H1 (cell line): Measurements from ENCODE around the gene TARS2. TPM values are rescaled to one million over a fixed set of nuclear protein-coding genes. Genes with fewer than 3 reads are reported as not detected.

Experiments used
- CTCF ChIA-PET: fragments of 300-600 bp; sonication (Branson Sonifier 250); formaldehyde crosslinking; loops from one replicate; lab custom pipeline; 2021; ENCODE audit not compliant: partially characterized antibody; lab: Charles Lee
- POLR2A ChIA-PET: fragments of 300-600 bp; sonication (Branson Sonifier 250); formaldehyde crosslinking; loops from one replicate; lab custom pipeline; 2021; ENCODE audit warnings: inconsistent platforms; ENCODE audit not compliant: partially characterized antibody; lab: Charles Lee
- DNase-seq, 2 experiments: peaks; one replicate each; pipeline versions ENCODE4 v3.0.0 to v3.0.0-alpha.2; 2010 to 2022; ENCODE audit warnings: low spot score in 2 of 2, low read depth in 1 of 2, mixed read lengths in 1 of 2
- FAIRE-seq: peaks from 2 replicates; lab custom pipeline; 2011; peaks lifted over from hg19 to GRCh38; lab: Jason Lieb, UNC
- H2AFZ ChIP-seq: 2 replicates; pipeline ENCODE4 v1.8.1; 2012; ENCODE audit warnings: low read length, inconsistent platforms
- H2AK5ac ChIP-seq: 2 replicates; pipeline ENCODE4 v1.6.1; 2013; ENCODE audit warnings: low read depth, low read length
- H2BK120ac ChIP-seq: replicated peaks from 2 replicates; pipeline ENCODE3; 2013; ENCODE audit warnings: low read depth, low read length, inconsistent platforms
- H2BK12ac ChIP-seq: 2 replicates; pipeline ENCODE4 v1.6.1; 2013; ENCODE audit warnings: low read depth, low read length
- H2BK15ac ChIP-seq: 2 replicates; pipeline ENCODE4 v1.6.1; 2013; ENCODE audit warnings: low read length
- H2BK20ac ChIP-seq: 2 replicates; pipeline ENCODE4 v1.6.1; 2013; ENCODE audit warnings: low read length
- H2BK5ac ChIP-seq: 2 replicates; pipeline ENCODE4 v1.6.1; 2013; ENCODE audit warnings: low read depth, low read length
- H3K14ac ChIP-seq: 2 replicates; pipeline ENCODE4 v1.6.1; 2013; ENCODE audit warnings: inconsistent platforms; ENCODE audit not compliant: insufficient read length
- H3K18ac ChIP-seq: 2 replicates; pipeline ENCODE4 v1.6.1; 2013; ENCODE audit warnings: low read length; ENCODE audit errors: extremely low read depth
- H3K23ac ChIP-seq: 2 replicates; pipeline ENCODE4 v1.6.1; 2013; ENCODE audit warnings: inconsistent platforms; ENCODE audit not compliant: insufficient read length
- H3K23me2 ChIP-seq: 2 replicates; pipeline ENCODE4 v1.6.1; 2013; ENCODE audit warnings: low read depth, low read length
- H3K27ac ChIP-seq: 2 replicates; pipeline ENCODE4 v1.6.1; 2011; ENCODE audit warnings: low read depth, low read length, inconsistent platforms
- H3K27me3 ChIP-seq, 4 experiments: replicated peaks in 1 of 4; 1 replicate in 1 of 4; 2 replicates in 3 of 4; pipeline versions ENCODE4 v1.6.1 to v1.8.1; 2011 to 2013; ENCODE audit warnings: low read length in 3 of 4, mild to moderate bottlenecking in 3 of 4, inconsistent platforms in 2 of 4, mixed read lengths in 2 of 4, moderate library complexity in 1 of 4; ENCODE audit not compliant: control insufficient read depth in 3 of 4, insufficient read depth in 3 of 4; ENCODE audit errors: extremely low read depth in 1 of 4
- H3K36me3 ChIP-seq, 4 experiments: 2 replicates each; pipeline versions ENCODE4 v1.6.1 to v1.8.1; 2011 to 2013; ENCODE audit warnings: mild to moderate bottlenecking in 4 of 4, low read length in 3 of 4, moderate library complexity in 2 of 4, control low read depth in 1 of 4, inconsistent platforms in 1 of 4; ENCODE audit not compliant: insufficient read depth in 4 of 4, control insufficient read depth in 2 of 4
- H3K4ac ChIP-seq: replicated peaks from 2 replicates; pipeline ENCODE3; 2013; ENCODE audit warnings: low read length, low read depth, mixed read lengths, inconsistent platforms; ENCODE audit not compliant: insufficient read length
- H3K4me1 ChIP-seq, 4 experiments: replicated peaks in 1 of 4; 1 replicate in 1 of 4; 2 replicates in 3 of 4; pipeline versions ENCODE4 v1.6.1 to v1.8.1; 2011 to 2013; ENCODE audit warnings: low read length in 3 of 4, inconsistent platforms in 2 of 4, mixed read lengths in 1 of 4; ENCODE audit not compliant: insufficient read depth in 4 of 4, control insufficient read depth in 3 of 4
- H3K4me2 ChIP-seq, 2 experiments: 2 replicates each; pipeline versions ENCODE4 v1.6.1 to v1.8.1; 2011 to 2013; ENCODE audit warnings: low read depth in 2 of 2, low read length in 2 of 2, control low read depth in 1 of 2, inconsistent platforms in 1 of 2, mild to moderate bottlenecking in 1 of 2; ENCODE audit not compliant: insufficient read depth in 1 of 2
- H3K4me3 ChIP-seq, 4 experiments: fragments of 200-600, 300-600 bp in 1 of 4; sonication (generic), shearing (Covaris generic), sonication (Bioruptor Twin) in 1 of 4; 2 replicates each; pipeline versions ENCODE4 v1.5.1 to v1.8.1; 2011 to 2016; ENCODE audit warnings: low read length in 4 of 4, low read depth in 3 of 4, control low read depth in 2 of 4, inconsistent platforms in 2 of 4, mild to moderate bottlenecking in 2 of 4, mixed read lengths in 1 of 4, moderate library complexity in 1 of 4; ENCODE audit not compliant: insufficient read depth in 2 of 4; ENCODE audit errors: extremely low read depth in 1 of 4
- H3K56ac ChIP-seq: replicated peaks from 2 replicates; pipeline ENCODE3; 2013; ENCODE audit warnings: low read depth, mild to moderate bottlenecking, mixed read lengths, low read length, inconsistent platforms; ENCODE audit not compliant: insufficient read length
- H3K79me1 ChIP-seq: 2 replicates; pipeline ENCODE4 v1.6.1; 2013; ENCODE audit warnings: low read depth, low read length, control low read depth
- H3K79me2 ChIP-seq, 2 experiments: 2 replicates each; pipeline versions ENCODE4 v1.6.1 to v1.8.1; 2012 to 2013; ENCODE audit warnings: low read length in 2 of 2, mild to moderate bottlenecking in 2 of 2, inconsistent platforms in 1 of 2; ENCODE audit not compliant: insufficient read depth in 2 of 2, control insufficient read depth in 1 of 2
- H3K9ac ChIP-seq, 4 experiments: replicated peaks in 1 of 4; 1 replicate in 1 of 4; 2 replicates in 3 of 4; pipeline versions ENCODE4 v1.6.1 to v1.8.1; 2011 to 2013; ENCODE audit warnings: low read depth in 3 of 4, low read length in 3 of 4, control low read depth in 2 of 4, mild to moderate bottlenecking in 2 of 4, moderate library complexity in 2 of 4, inconsistent platforms in 1 of 4; ENCODE audit errors: extremely low read depth in 1 of 4
- H3K9me3 ChIP-seq, 2 experiments: 2 replicates each; pipeline versions ENCODE4 v1.6.1 to v1.8.1; 2012 to 2013; ENCODE audit warnings: mild to moderate bottlenecking in 2 of 2, moderate library complexity in 2 of 2, control low read depth in 1 of 2, inconsistent platforms in 1 of 2, low read depth in 1 of 2, low read length in 1 of 2, mixed read lengths in 1 of 2; ENCODE audit not compliant: insufficient read depth in 2 of 2
- H4K20me1 ChIP-seq, 2 experiments: replicated peaks in 1 of 2; 2 replicates each; pipeline versions ENCODE3 to v1.8.1; 2011 to 2013; ENCODE audit warnings: inconsistent platforms in 2 of 2, low read length in 2 of 2, mild to moderate bottlenecking in 1 of 2; ENCODE audit not compliant: insufficient read depth in 2 of 2, control insufficient read depth in 1 of 2
- H4K5ac ChIP-seq: 2 replicates; pipeline ENCODE4 v1.6.1; 2013; ENCODE audit warnings: low read length, low read depth, mixed read lengths, inconsistent platforms; ENCODE audit not compliant: insufficient read length
- H4K8ac ChIP-seq: 2 replicates; pipeline ENCODE4 v1.8.0; 2013; ENCODE audit warnings: mild to moderate bottlenecking, moderate library complexity, low read length, inconsistent platforms; ENCODE audit not compliant: insufficient read depth; ENCODE audit errors: extremely low read depth
- H4K91ac ChIP-seq: replicated peaks from 2 replicates; pipeline ENCODE3; 2013; ENCODE audit warnings: low read length, mixed read lengths, inconsistent platforms; ENCODE audit not compliant: insufficient read length
- ATF2 ChIP-seq: IDR thresholded peaks from 2 replicates; pipeline ENCODE4 v1.6.1; 2012; ENCODE audit warnings: low read length, inconsistent platforms
- CBX5 ChIP-seq: fragments of 300-800, 300-1000 bp; sonication (generic); IDR thresholded peaks from 2 replicates; pipeline ENCODE4 v1.7.1; 2016; ENCODE audit warnings: antibody characterized with exemption, low read length, low read depth
- CBX8 ChIP-seq: fragments of 300-800, 300-1000 bp; sonication (generic); IDR thresholded peaks from 2 replicates; pipeline ENCODE4 v1.7.1; 2016; ENCODE audit warnings: low read depth, low read length, borderline replicate concordance
- CTBP2 ChIP-seq: IDR thresholded peaks from 2 replicates; pipeline ENCODE4 v1.7.0; 2011; ENCODE audit warnings: borderline replicate concordance, mild to moderate bottlenecking, moderate library complexity, mixed read lengths, low read length; ENCODE audit not compliant: insufficient read depth, insufficient read length
- EP300 ChIP-seq, 2 experiments: IDR thresholded peaks; 1 replicate in 1 of 2; 2 replicates in 1 of 2; pipeline ENCODE4 v1.6.1; 2011 to 2012; ENCODE audit warnings: low read depth in 2 of 2, low read length in 2 of 2, mild to moderate bottlenecking in 2 of 2, borderline replicate concordance in 1 of 2, inconsistent platforms in 1 of 2, moderate library complexity in 1 of 2
- GTF2F1 ChIP-seq: IDR thresholded peaks from 2 replicates; pipeline ENCODE4 v1.6.1; 2012; ENCODE audit warnings: low read depth, low read length, improper control_type of control experiment, borderline replicate concordance
- NRF1 ChIP-seq: IDR thresholded peaks from 2 replicates; pipeline ENCODE4 v1.6.1; 2011; ENCODE audit warnings: mild to moderate bottlenecking, low read depth, low read length, improper control_type of control experiment
- POLR2AphosphoS5 ChIP-seq: IDR thresholded peaks from 2 replicates; pipeline ENCODE4 v1.6.1; 2011; ENCODE audit warnings: low read depth, low read length
- TAF7 ChIP-seq: optimal IDR thresholded peaks from 2 replicates; pipeline ENCODE3; 2011; ENCODE audit warnings: low read depth, mild to moderate bottlenecking, inconsistent platforms, low read length, moderate library complexity, borderline replicate concordance
- WGBS, 2 experiments: shearing (Covaris generic) in 1 of 2; methylation state at CpG; one replicate each; pipeline versions ENCODE4 v1.1.6 to v1.1.7; 2013 to 2015; ENCODE audit warnings: low lambda C conversion rate in 2 of 2, mixed read lengths in 2 of 2, inconsistent platforms in 1 of 2, low coverage in 1 of 2, missing lambda C conversion rate in 1 of 2; ENCODE audit not compliant: insufficient replicate concordance in 2 of 2, insufficient coverage in 1 of 2, insufficient read length in 1 of 2; ENCODE audit errors: extremely low coverage in 1 of 2, missing lambda C conversion rate in 1 of 2; 5-methylcytosine and 5-hydroxymethylcytosine counted together
- polyA plus RNA-seq, 7 experiments: library from polyadenylated mRNA; depleted of rRNA in 3 of 7; stranded (reverse) in 5 of 7; unstranded in 2 of 7; fragments of >200 nt in 5 of 7; fragments of 200-250 nt in 2 of 7; gene quantifications; 1 replicate in 5 of 7; 2 replicates in 1 of 7; 4 replicates in 1 of 7; pipeline versions ENCODE4 v1.2.1 to v1.2.3, GENCODE V29; 2011 to 2013; ENCODE audit warnings: missing spikeins in 2 of 7, mixed read lengths in 2 of 7
- total RNA-seq: library from RNA; stranded (reverse); fragmentation: NEBNext Ultra II Directional; extraction: Animal tissue kit (Norgen Biotek cat#: 25700); gene quantifications from 2 replicates; pipeline ENCODE4 v1.2.1, GENCODE V29; 2021

Gene TARS2
- total and polyA plus RNA-seq, 2 of the 8 experiments (the other 6 are each of a cell fraction or from before 2014, with no cell fraction given): 38.9 to 39.1 TPM

DNA sequence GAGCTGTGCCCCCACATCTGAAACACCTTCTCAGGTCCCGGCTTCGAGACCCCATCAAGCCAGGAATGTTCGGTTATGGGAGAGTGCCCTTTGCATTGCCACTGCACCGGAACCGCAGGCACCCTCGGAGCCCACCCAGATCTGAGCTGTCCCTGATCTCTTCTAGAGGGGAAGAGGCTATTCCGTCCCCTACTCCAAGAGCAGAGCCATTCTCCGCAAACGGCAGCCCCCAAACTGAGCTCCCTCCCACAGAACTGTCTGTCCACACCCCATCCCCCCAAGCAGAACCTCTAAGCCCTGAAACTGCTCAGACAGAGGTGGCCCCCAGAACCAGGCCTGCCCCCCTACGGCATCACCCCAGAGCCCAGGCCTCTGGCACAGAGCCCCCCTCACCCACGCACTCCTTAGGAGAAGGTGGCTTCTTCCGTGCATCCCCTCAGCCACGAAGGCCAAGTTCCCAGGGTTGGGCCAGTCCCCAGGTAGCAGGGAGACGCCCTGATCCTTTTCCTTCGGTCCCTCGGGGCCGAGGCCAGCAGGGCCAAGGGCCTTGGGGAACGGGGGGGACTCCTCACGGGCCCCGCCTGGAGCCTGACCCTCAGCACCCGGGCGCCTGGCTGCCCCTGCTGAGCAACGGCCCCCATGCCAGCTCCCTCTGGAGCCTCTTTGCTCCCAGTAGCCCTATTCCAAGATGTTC lies 66.3 kb downstream of the TARS2 start:
- H2BK120ac ChIP-seq: no peak overlapping the region
- H2AK5ac ChIP-seq: peak overlapping the region; percentile 49; the same call in 1 of the 2 replicates
- peaks cover 2 to 21% (median 12%) of the 10 kb centered on the region in 4 experiments for H3K4me1 ChIP-seq
- peaks cover 3% of the 10 kb centered on the region; the same call in 1 of the 2 replicates for H3K23me2 ChIP-seq
- H3K9ac ChIP-seq: no peak overlapping the region
- ChIA-PET POLR2A (interaction anchor here (0.6 to 43.7 kb wide), 7 partner anchors 8 to 368 kb away, joined by 3 to 1380 read pairs (median 5); partner anchors contain the start of genes ENSA and MCL1), CTCF (interaction anchor here (0.6 to 1.4 kb wide), 6 partner anchors 11 to 103 kb away, joined by 3 to 11 read pairs (median 4); no protein-coding TSS in a partner anchor)
- H4K8ac ChIP-seq: peak overlapping the region; percentile 53; the same call in 1 of the 2 replicates
- no peak overlapping the region for H3K27ac ChIP-seq
- DNase-seq (no peak), FAIRE-seq (no peak)
- no peaks in the 10 kb centered on the region for H3K9me3 ChIP-seq
- no peak overlapping the region for H4K91ac ChIP-seq
- peaks cover 1 to 4% of the 10 kb centered on the region in 2 experiments for H4K20me1 ChIP-seq
- peaks cover 0 to 4% (median 2%) of the 10 kb centered on the region in 4 experiments; a peak in 2 of 8 replicates for H3K36me3 ChIP-seq
- no peak overlapping the region for H3K4ac ChIP-seq
- no peak overlapping the region for H2BK12ac ChIP-seq
- no peak overlapping the region for H3K18ac ChIP-seq
- H2BK5ac ChIP-seq: no peak overlapping the region
- H4K5ac ChIP-seq: no peak overlapping the region
- no peak overlapping the region for H2BK20ac ChIP-seq
- no peak overlapping the region for H2AFZ ChIP-seq
- no peak overlapping the region for H3K14ac ChIP-seq
- no peak overlapping the region for H3K4me3 ChIP-seq
- 92% methylated on average over 22 of the region's 23 CpGs; no CpG with 5 or more reads in 1 of the 2 experiments for WGBS, 2 experiments
- H2BK15ac ChIP-seq: no peak overlapping the region
- no peak overlapping the region for H3K23ac ChIP-seq
- no peak overlapping the region for H3K4me2 ChIP-seq
- peaks cover 0 to 11% (median 4%) of the 10 kb centered on the region in 4 experiments; a peak in 5 of 7 replicates for H3K27me3 ChIP-seq
- no peaks in the 10 kb centered on the region for H3K79me2 ChIP-seq
- 0 out of 2 replicates have a peak, but pooled peaks cover 3% of the 10 kb centered on the region for H3K79me1 ChIP-seq
- H3K56ac ChIP-seq: no peak overlapping the region
- TF ChIP-seq POLR2AphosphoS5 (no peak), CBX8 (no peak), NRF1 (no peak), GTF2F1 (no peak), ATF2 (no peak), TAF7 (no peak), CTBP2 (no peak), CBX5 (no peak), EP300 (IDR thresholded peaks at IDR 0.05; ENCODE audit: borderline replicate concordance in 1 of 2, low read depth in 2 of 2, low read length in 2 of 2) (no peak)
